ENCODE data around the gene NMT2.

GRCh38 chr10:15146366-15146765 is 22.1 kb downstream of the NMT2 start:
- no peak for TF ChIP-seq CTCF (conservative IDR thresholded peaks at IDR 0.05; ENCODE audit: low read depth, low read length)
- TF ChIP-seq EZH2 (IDR thresholded peaks at IDR 0.05; ENCODE audit: borderline replicate concordance, low read depth, low read length, poor library complexity, severe bottlenecking) = no peak
